ENCODE results near the gene CYGB. TPM values are rescaled to one million over a fixed set of nuclear protein-coding genes. Genes with fewer than 3 reads are reported as not detected.

Gene CYGB
- total and polyA plus RNA-seq, 9 of the 15 experiments (the other 6 are each of a cell fraction or from before 2014, with no cell fraction given) = 0.08 to 0.95 (median 0.18) TPM; not detected in 5

GRCh38 chr17:76562734-76563148 is 25.2 kb upstream of the CYGB start (continued):
- TF ChIP-seq ZNF253 (CRISPR knock-in tag; conservative IDR thresholded peaks at IDR 0.05) = no peak
- no peak for TF ChIP-seq BRF1 (IDR thresholded peaks at IDR 0.05; ENCODE audit: borderline replicate concordance, extremely low read depth, insufficient read length)
- TF ChIP-seq, protein P1, sequence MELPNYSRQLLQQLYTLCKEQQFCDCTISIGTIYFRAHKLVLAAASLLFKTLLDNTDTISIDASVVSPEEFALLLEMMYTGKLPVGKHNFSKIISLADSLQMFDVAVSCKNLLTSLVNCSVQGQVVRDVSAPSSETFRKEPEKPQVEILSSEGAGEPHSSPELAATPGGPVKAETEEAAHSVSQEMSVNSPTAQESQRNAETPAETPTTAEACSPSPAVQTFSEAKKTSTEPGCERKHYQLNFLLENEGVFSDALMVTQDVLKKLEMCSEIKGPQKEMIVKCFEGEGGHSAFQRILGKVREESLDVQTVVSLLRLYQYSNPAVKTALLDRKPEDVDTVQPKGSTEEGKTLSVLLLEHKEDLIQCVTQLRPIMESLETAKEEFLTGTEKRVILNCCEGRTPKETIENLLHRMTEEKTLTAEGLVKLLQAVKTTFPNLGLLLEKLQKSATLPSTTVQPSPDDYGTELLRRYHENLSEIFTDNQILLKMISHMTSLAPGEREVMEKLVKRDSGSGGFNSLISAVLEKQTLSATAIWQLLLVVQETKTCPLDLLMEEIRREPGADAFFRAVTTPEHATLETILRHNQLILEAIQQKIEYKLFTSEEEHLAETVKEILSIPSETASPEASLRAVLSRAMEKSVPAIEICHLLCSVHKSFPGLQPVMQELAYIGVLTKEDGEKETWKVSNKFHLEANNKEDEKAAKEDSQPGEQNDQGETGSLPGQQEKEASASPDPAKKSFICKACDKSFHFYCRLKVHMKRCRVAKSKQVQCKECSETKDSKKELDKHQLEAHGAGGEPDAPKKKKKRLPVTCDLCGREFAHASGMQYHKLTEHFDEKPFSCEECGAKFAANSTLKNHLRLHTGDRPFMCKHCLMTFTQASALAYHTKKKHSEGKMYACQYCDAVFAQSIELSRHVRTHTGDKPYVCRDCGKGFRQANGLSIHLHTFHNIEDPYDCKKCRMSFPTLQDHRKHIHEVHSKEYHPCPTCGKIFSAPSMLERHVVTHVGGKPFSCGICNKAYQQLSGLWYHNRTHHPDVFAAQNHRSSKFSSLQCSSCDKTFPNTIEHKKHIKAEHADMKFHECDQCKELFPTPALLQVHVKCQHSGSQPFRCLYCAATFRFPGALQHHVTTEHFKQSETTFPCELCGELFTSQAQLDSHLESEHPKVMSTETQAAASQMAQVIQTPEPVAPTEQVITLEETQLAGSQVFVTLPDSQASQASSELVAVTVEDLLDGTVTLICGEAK (IDR thresholded peaks at IDR 0.05) = no peak
- TF ChIP-seq, protein P1 (CRISPR knock-in tag; IDR thresholded peaks at IDR 0.05) = no peak
- TF ChIP-seq CBX2 (IDR thresholded peaks at IDR 0.05; ENCODE audit: insufficient read depth, low read length, poor library complexity, severe bottlenecking) = no peak
- TF ChIP-seq SMARCA4 (IDR thresholded peaks at IDR 0.05) = peak; percentile 79
- peak; percentile 58 to 71 for TF ChIP-seq FOXK2 (conservative IDR thresholded peaks at IDR 0.05 in 1 of 2, IDR thresholded peaks at IDR 0.05 in 1 of 2; ENCODE audit: low read depth in 2 of 2)
- no peak for TF ChIP-seq SOX6 (IDR thresholded peaks at IDR 0.05)
- TF ChIP-seq ETS2 (tag; IDR thresholded peaks at IDR 0.05; ENCODE audit: borderline replicate concordance, poor library complexity, severe bottlenecking) = no peak
- TF ChIP-seq, protein P2, sequence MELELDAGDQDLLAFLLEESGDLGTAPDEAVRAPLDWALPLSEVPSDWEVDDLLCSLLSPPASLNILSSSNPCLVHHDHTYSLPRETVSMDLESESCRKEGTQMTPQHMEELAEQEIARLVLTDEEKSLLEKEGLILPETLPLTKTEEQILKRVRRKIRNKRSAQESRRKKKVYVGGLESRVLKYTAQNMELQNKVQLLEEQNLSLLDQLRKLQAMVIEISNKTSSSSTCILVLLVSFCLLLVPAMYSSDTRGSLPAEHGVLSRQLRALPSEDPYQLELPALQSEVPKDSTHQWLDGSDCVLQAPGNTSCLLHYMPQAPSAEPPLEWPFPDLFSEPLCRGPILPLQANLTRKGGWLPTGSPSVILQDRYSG (tag; conservative IDR thresholded peaks at IDR 0.05; ENCODE audit: low read depth) = no peak; the same call in 1 of the 2 replicates
- peak; percentile 88 for TF ChIP-seq JUN (IDR thresholded peaks at IDR 0.05; ENCODE audit: borderline replicate concordance, low read depth, low read length)
- TF ChIP-seq JUN (CRISPR knock-in tag; IDR thresholded peaks at IDR 0.05; ENCODE audit: borderline replicate concordance) = no peak
- TF ChIP-seq RNF219 (CRISPR knock-in tag; IDR thresholded peaks at IDR 0.05) = no peak
- TF ChIP-seq RCOR1 (IDR thresholded peaks at IDR 0.05; ENCODE audit: borderline replicate concordance in 1 of 2, low read depth in 2 of 2, low read length in 2 of 2) = peak in 1 of 2 experiments; percentile 31; a peak in 1 of 4 replicates
- peak; percentile 36; the same call in 1 of the 2 replicates for TF ChIP-seq TEAD4 (IDR thresholded peaks at IDR 0.05; ENCODE audit: low read length)
- no peak for TF ChIP-seq TEAD4 (CRISPR knock-in tag; IDR thresholded peaks at IDR 0.05; ENCODE audit: borderline replicate concordance)
- TF ChIP-seq ILF3 (IDR thresholded peaks at IDR 0.05; ENCODE audit: borderline replicate concordance) = peak; percentile 59; the same call in 1 of the 2 replicates

All from K562 (cell line).